ENCODE measurements around the gene FBXL3.

DNA sequence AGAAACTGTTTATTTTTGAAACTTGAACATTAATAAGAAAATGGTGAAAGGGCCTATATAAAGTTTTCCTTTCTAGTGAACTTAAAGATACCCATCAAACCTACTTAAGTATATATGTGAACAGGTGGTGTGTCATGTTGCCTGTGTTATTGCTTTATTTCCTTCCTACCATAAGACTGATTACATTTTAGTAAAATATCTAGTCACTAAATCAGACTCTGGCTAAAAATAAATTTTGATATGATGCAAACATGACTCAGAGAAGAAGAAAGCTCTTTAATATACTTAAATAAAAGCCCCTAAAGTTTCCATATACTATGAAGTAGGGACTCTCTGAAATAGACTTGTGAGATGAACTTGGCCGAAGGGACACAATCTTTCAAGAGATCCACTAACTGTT is 35.1 kb upstream of the FBXL3 start:
- TF ChIP-seq CTCF (IDR thresholded peaks at IDR 0.05 in 8 of 11, conservative IDR thresholded peaks at IDR 0.05 in 3 of 11) (no peak), POLR2A (IDR thresholded peaks at IDR 0.05) (no peak)

Measured in spleen (tissue), 7 donors.